ENCODE results near the gene GBE1.

DNA sequence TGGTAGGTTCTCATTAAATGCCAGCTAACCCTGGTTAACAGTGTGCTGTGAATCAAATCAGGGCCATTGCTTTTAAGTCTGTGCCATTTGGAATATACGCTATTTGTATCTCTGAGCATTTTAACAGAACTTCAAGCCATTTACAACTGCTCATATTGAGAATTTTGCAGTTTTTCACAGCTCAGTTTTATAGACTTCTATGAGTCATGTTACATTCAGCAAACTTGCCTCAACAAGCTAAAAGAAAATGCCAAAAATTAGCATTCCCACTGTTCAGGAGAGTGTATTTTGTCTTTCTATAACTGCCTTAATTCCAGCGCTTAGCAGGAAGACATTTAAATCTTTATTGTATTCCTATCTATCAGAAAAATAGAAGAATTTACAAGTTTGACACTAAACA, 196.4 kb downstream of the GBE1 start:
- TF ChIP-seq CBFB (IDR thresholded peaks at IDR 0.05; ENCODE audit: low read depth) (no peak), YY1 (IDR thresholded peaks at IDR 0.05; ENCODE audit: low read depth, low read length) (no peak), RBBP5 (conservative IDR thresholded peaks at IDR 0.05) (no peak), CHD2 (IDR thresholded peaks at IDR 0.05; ENCODE audit: borderline replicate concordance, low read depth, low read length) (no peak)
- TF ChIP-seq, protein P1, sequence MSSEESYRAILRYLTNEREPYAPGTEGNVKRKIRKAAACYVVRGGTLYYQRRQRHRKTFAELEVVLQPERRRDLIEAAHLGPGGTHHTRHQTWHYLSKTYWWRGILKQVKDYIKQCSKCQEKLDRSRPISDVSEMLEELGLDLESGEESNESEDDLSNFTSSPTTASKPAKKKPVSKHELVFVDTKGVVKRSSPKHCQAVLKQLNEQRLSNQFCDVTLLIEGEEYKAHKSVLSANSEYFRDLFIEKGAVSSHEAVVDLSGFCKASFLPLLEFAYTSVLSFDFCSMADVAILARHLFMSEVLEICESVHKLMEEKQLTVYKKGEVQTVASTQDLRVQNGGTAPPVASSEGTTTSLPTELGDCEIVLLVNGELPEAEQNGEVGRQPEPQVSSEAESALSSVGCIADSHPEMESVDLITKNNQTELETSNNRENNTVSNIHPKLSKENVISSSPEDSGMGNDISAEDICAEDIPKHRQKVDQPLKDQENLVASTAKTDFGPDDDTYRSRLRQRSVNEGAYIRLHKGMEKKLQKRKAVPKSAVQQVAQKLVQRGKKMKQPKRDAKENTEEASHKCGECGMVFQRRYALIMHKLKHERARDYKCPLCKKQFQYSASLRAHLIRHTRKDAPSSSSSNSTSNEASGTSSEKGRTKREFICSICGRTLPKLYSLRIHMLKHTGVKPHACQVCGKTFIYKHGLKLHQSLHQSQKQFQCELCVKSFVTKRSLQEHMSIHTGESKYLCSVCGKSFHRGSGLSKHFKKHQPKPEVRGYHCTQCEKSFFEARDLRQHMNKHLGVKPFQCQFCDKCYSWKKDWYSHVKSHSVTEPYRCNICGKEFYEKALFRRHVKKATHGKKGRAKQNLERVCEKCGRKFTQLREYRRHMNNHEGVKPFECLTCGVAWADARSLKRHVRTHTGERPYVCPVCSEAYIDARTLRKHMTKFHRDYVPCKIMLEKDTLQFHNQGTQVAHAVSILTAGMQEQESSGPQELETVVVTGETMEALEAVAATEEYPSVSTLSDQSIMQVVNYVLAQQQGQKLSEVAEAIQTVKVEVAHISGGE (CRISPR knock-in tag; IDR thresholded peaks at IDR 0.05): no peak
- TF ChIP-seq, protein P2, sequence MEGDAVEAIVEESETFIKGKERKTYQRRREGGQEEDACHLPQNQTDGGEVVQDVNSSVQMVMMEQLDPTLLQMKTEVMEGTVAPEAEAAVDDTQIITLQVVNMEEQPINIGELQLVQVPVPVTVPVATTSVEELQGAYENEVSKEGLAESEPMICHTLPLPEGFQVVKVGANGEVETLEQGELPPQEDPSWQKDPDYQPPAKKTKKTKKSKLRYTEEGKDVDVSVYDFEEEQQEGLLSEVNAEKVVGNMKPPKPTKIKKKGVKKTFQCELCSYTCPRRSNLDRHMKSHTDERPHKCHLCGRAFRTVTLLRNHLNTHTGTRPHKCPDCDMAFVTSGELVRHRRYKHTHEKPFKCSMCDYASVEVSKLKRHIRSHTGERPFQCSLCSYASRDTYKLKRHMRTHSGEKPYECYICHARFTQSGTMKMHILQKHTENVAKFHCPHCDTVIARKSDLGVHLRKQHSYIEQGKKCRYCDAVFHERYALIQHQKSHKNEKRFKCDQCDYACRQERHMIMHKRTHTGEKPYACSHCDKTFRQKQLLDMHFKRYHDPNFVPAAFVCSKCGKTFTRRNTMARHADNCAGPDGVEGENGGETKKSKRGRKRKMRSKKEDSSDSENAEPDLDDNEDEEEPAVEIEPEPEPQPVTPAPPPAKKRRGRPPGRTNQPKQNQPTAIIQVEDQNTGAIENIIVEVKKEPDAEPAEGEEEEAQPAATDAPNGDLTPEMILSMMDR (IDR thresholded peaks at IDR 0.05 in 2 of 3, conservative IDR thresholded peaks at IDR 0.05 in 1 of 3; ENCODE audit: control insufficient read depth in 2 of 3, extremely low read depth in 1 of 3, insufficient read depth in 1 of 3, low read depth in 3 of 3, low read length in 3 of 3): no peak
- TF ChIP-seq, protein P3, sequence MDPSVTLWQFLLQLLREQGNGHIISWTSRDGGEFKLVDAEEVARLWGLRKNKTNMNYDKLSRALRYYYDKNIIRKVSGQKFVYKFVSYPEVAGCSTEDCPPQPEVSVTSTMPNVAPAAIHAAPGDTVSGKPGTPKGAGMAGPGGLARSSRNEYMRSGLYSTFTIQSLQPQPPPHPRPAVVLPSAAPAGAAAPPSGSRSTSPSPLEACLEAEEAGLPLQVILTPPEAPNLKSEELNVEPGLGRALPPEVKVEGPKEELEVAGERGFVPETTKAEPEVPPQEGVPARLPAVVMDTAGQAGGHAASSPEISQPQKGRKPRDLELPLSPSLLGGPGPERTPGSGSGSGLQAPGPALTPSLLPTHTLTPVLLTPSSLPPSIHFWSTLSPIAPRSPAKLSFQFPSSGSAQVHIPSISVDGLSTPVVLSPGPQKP (IDR thresholded peaks at IDR 0.05; ENCODE audit: low read depth, low read length): no peak
